Fibroblast of lung (primary cell): ENCODE data around the gene LIMK1. TPM values are rescaled to one million over a fixed set of nuclear protein-coding genes. Genes with fewer than 3 reads are reported as not detected.

ENCODE experiments used
- DNase-seq, 2 donors: peaks; one replicate each; pipeline versions ENCODE4 v3.0.0 to v3.0.0-alpha.2; 2010; ENCODE audit warnings: low read depth in 2 of 2
- H2AFZ ChIP-seq: 2 replicates; pipeline ENCODE4 v1.5.1; 2012; ENCODE audit warnings: low read length, control low read depth, inconsistent platforms
- H3K27ac ChIP-seq: 2 replicates; pipeline ENCODE4 v1.5.1; 2011; ENCODE audit warnings: low read length, control low read depth; ENCODE audit not compliant: insufficient read depth
- H3K27me3 ChIP-seq: 2 replicates; pipeline ENCODE4 v1.5.1; 2011; ENCODE audit warnings: mild to moderate bottlenecking, low read length; ENCODE audit not compliant: control insufficient read depth, insufficient read depth
- H3K36me3 ChIP-seq: 2 replicates; pipeline ENCODE4 v1.5.1; 2011; ENCODE audit warnings: low read length; ENCODE audit not compliant: control insufficient read depth, insufficient read depth
- H3K4me1 ChIP-seq: 2 replicates; pipeline ENCODE4 v1.5.1; 2011; ENCODE audit warnings: low read length; ENCODE audit not compliant: control insufficient read depth, insufficient read depth; ENCODE audit errors: extremely low read depth
- H3K4me2 ChIP-seq: 2 replicates; pipeline ENCODE4 v1.5.1; 2011; ENCODE audit warnings: low read length, control low read depth; ENCODE audit not compliant: insufficient read depth; ENCODE audit errors: extremely low read depth
- H3K4me3 ChIP-seq, 4 experiments: fragments of 200-600 bp in 1 of 4; sonication (generic) in 1 of 4; replicated peaks in 1 of 4; 2 replicates each; pipeline ENCODE4 v1.5.1; 2011 to 2016; ENCODE audit warnings: low read length in 4 of 4, low read depth in 3 of 4, mild to moderate bottlenecking in 3 of 4, control low read depth in 2 of 4, inconsistent platforms in 1 of 4, mixed read lengths in 1 of 4; ENCODE audit not compliant: insufficient read depth in 1 of 4; ENCODE audit errors: control extremely low read depth in 1 of 4
- H3K79me2 ChIP-seq: 2 replicates; pipeline ENCODE4 v1.5.1; 2012; ENCODE audit warnings: mild to moderate bottlenecking, low read length, inconsistent platforms; ENCODE audit not compliant: control insufficient read depth, insufficient read depth
- H3K9ac ChIP-seq: 2 replicates; pipeline ENCODE4 v1.5.1; 2011; ENCODE audit warnings: mild to moderate bottlenecking, low read length, control low read depth; ENCODE audit not compliant: insufficient read depth
- H3K9me3 ChIP-seq: 2 replicates; pipeline ENCODE4 v1.5.1; 2012; ENCODE audit warnings: low read depth, low read length; ENCODE audit not compliant: control insufficient read depth, insufficient read depth
- H4K20me1 ChIP-seq: 2 replicates; pipeline ENCODE4 v1.5.1; 2011; ENCODE audit warnings: low read length; ENCODE audit not compliant: control insufficient read depth, insufficient read depth; ENCODE audit errors: extremely low read depth
- CTCF ChIP-seq, 2 donors: IDR thresholded peaks in 1 of 2; conservative IDR thresholded peaks in 1 of 2; 1 replicate in 1 of 2; 2 replicates in 1 of 2; pipeline ENCODE4 v1.5.1; 2011 to 2012; ENCODE audit warnings: low read length in 2 of 2, control low read depth in 1 of 2, inconsistent platforms in 1 of 2, low read depth in 1 of 2, mild to moderate bottlenecking in 1 of 2
- EZH2 ChIP-seq: IDR thresholded peaks from 2 replicates; pipeline ENCODE4 v1.5.1; 2012; ENCODE audit warnings: low read length, control low read depth, mild to moderate bottlenecking; ENCODE audit errors: missing control alignments
- polyA plus RNA-seq, 2 donors: library from polyadenylated mRNA; depleted of rRNA in 1 of 2; stranded (reverse) in 1 of 2; unstranded in 1 of 2; fragments of >200 nt; gene quantifications; 2 replicates each; pipeline ENCODE4 v1.2.1, GENCODE V29; 2011 to 2012; ENCODE audit warnings: missing spikeins in 1 of 2
- total RNA-seq: library from RNA; depleted of rRNA; stranded (reverse); fragments of >200 nt; gene quantifications from 2 replicates; pipeline ENCODE4 v1.2.1, GENCODE V29; 2014

LIMK1 gene
- total and polyA plus RNA-seq, 2 donors (not counting 1 experiment from before 2014, with no cell fraction given): 22.5 TPM

- Histone ChIP-seq H3K9me3 (no peaks in the 10 kb centered on the region), H3K79me2 (no peaks in the 10 kb centered on the region), H2AFZ (no peak overlapping the region), H4K20me1 (no peaks in the 10 kb centered on the region), H3K36me3 (peaks cover 3% of the 10 kb centered on the region), H3K4me3 (peak overlapping the region; percentile 11 to 75 (median 40)), H3K27ac (peak overlapping the region; percentile 14), H3K9ac (peak overlapping the region; percentile 74), H3K4me1 (peaks cover 5% of the 10 kb centered on the region), H3K27me3 (no peaks in the 10 kb centered on the region), H3K4me2 (peak overlapping the region; percentile 49)
- TF ChIP-seq EZH2 (no peak), CTCF (conservative IDR thresholded peaks at IDR 0.05 in 1 of 2, IDR thresholded peaks at IDR 0.05 in 1 of 2; ENCODE audit: low read depth in 1 of 2, low read length in 2 of 2) (no peak)
- DNase-seq: peak; percentile 55 to 62
Observed at GRCh38 chr7:74083928-74084721, 521 bp downstream of the LIMK1 start.

GRCh38 chr7:74084722-74085578, 1.3 kb downstream of the LIMK1 start:
- peaks cover 3% of the 10 kb centered on the region for H3K36me3 ChIP-seq
- H3K9ac ChIP-seq: peak overlapping the region; percentile 74
- H2AFZ ChIP-seq: no peak overlapping the region
- H3K79me2 ChIP-seq: no peaks in the 10 kb centered on the region
- no peaks in the 10 kb centered on the region for H4K20me1 ChIP-seq
- no peaks in the 10 kb centered on the region for H3K27me3 ChIP-seq
- H3K4me3 ChIP-seq: peak overlapping the region; percentile 11 to 75 (median 40)
- peaks cover 4% of the 10 kb centered on the region for H3K4me1 ChIP-seq
- peak overlapping the region; percentile 14 for H3K27ac ChIP-seq
- TF ChIP-seq CTCF (conservative IDR thresholded peaks at IDR 0.05 in 1 of 2, IDR thresholded peaks at IDR 0.05 in 1 of 2; ENCODE audit: low read depth in 1 of 2, low read length in 2 of 2) (no peak), EZH2 (no peak)
- DNase-seq: no peak
- no peaks in the 10 kb centered on the region for H3K9me3 ChIP-seq
- peak overlapping the region; percentile 49 for H3K4me2 ChIP-seq

- no peak overlapping the region for H3K4me2 ChIP-seq
- H2AFZ ChIP-seq: no peak overlapping the region
- H4K20me1 ChIP-seq: no peaks in the 10 kb centered on the region
- no peaks in the 10 kb centered on the region for H3K9me3 ChIP-seq
- no peak overlapping the region for H3K4me3 ChIP-seq
- TF ChIP-seq CTCF (conservative IDR thresholded peaks at IDR 0.05 in 1 of 2, IDR thresholded peaks at IDR 0.05 in 1 of 2; ENCODE audit: low read depth in 1 of 2, low read length in 2 of 2) (no peak), EZH2 (no peak)
- peaks cover 13% of the 10 kb centered on the region for H3K4me1 ChIP-seq
- no peaks in the 10 kb centered on the region for H3K27me3 ChIP-seq
- DNase-seq: no peak
- H3K36me3 ChIP-seq: peaks cover 8% of the 10 kb centered on the region
- H3K79me2 ChIP-seq: no peaks in the 10 kb centered on the region
- no peak overlapping the region for H3K27ac ChIP-seq
- no peak overlapping the region for H3K9ac ChIP-seq
Observed at GRCh38 chr7:74087791-74088453, 4.3 kb downstream of the LIMK1 start.
